Duodenal mucosa (tissue), 2 donors: Measurements from ENCODE around the gene SOX6.

Experiments used
- H3K27ac ChIP-seq: one replicate; pipeline ENCODE4 v1.7.0; 2013; ENCODE audit warnings: low read depth, low read length
- H3K27me3 ChIP-seq, 2 donors: one replicate each; pipeline ENCODE4 v1.7.0; 2013; ENCODE audit warnings: low read length in 2 of 2, control low read depth in 1 of 2; ENCODE audit not compliant: insufficient read depth in 2 of 2, control insufficient read depth in 1 of 2
- H3K36me3 ChIP-seq, 2 donors: one replicate each; pipeline ENCODE4 v1.7.0; 2013; ENCODE audit warnings: low read length in 2 of 2, control low read depth in 1 of 2; ENCODE audit not compliant: insufficient read depth in 2 of 2, control insufficient read depth in 1 of 2
- H3K4me1 ChIP-seq, 2 donors: one replicate each; pipeline ENCODE4 v1.7.0; 2013; ENCODE audit warnings: low read length in 2 of 2, control low read depth in 1 of 2; ENCODE audit not compliant: insufficient read depth in 2 of 2, control insufficient read depth in 1 of 2
- H3K4me3 ChIP-seq, 2 donors: one replicate each; pipeline ENCODE4 v1.7.0; 2013; ENCODE audit warnings: low read length in 2 of 2, low read depth in 1 of 2
- H3K9ac ChIP-seq, 2 donors: one replicate each; pipeline ENCODE4 v1.7.0; 2013; ENCODE audit warnings: low read length in 2 of 2, low read depth in 1 of 2
- H3K9me3 ChIP-seq, 2 donors: one replicate each; pipeline ENCODE4 v1.7.0; 2013; ENCODE audit warnings: low read length in 2 of 2, control low read depth in 1 of 2; ENCODE audit not compliant: control insufficient read depth in 1 of 2

The SOX6 gene

DNA sequence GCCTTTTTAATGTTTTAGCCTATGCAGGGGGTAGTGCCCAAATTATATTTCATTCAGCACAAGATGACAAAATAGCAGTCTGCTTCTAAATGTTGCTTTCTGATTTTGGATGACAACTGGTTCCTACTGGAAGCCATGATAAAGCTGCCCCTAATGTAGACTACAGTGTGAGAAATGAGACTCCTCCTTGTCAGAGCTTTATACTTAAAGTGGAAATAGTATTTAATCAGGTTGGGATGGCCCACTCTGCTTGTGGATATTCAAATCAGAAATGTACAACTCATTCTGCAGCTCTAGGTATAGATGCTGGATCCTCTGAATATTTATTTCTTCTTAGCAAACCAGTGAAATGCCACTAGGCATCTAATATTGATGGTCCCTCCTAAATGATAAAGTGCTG, 171.3 kb downstream of the SOX6 start:
- H3K4me1 ChIP-seq = peaks cover 8 to 9% of the 10 kb centered on the region in 2 donors
- no peaks in the 10 kb centered on the region for H3K9me3 ChIP-seq
- H3K4me3 ChIP-seq = no peak overlapping the region
- H3K27me3 ChIP-seq = no peaks in the 10 kb centered on the region
- H3K9ac ChIP-seq = no peak overlapping the region
- H3K27ac ChIP-seq = no peak overlapping the region
- H3K36me3 ChIP-seq = no peaks in the 10 kb centered on the region

DNA sequence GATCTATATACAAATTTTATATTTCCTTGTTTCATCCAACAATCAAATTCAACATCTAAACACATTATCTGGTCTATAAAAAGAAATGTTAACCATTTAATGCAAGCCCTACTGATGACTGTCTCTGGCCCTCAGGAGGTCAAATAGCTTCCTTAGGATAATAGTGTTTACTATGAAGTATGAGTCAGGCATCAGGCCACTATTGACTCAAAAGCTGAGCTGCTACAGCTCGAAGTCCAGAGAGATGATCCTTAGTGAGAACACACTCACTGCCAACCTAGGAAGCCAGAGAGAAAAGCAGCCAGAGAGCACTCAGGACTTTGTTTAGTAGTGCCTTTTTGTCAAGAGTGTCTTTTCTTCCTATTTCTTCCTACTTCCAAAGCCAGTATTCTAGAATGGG, 171.8 kb downstream of the SOX6 start:
- H3K36me3 ChIP-seq = no peaks in the 10 kb centered on the region
- H3K9me3 ChIP-seq = no peaks in the 10 kb centered on the region
- peaks cover 8 to 9% of the 10 kb centered on the region in 2 donors for H3K4me1 ChIP-seq
- no peak overlapping the region for H3K9ac ChIP-seq
- H3K27ac ChIP-seq = no peak overlapping the region
- H3K4me3 ChIP-seq = no peak overlapping the region
- H3K27me3 ChIP-seq = no peaks in the 10 kb centered on the region

DNA sequence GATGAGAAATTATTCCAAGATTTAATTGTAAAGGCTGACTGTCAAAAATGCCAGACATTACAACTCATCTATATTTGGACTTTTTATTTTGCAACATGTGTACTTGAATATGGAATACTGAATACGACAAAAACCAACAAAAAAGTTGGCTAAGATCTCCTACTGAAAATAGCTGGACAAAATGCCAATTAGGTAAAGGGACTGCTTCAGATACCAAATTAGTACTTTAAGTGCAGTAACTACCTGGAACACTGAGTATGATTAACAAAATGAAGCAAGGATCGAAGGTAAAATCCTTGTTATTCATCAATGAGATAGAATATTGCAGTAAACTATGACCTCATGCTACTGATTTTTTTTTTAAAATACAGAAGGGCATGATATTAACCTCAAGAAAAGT, 173.8 kb downstream of the SOX6 start:
- H3K27me3 ChIP-seq = no peaks in the 10 kb centered on the region
- no peaks in the 10 kb centered on the region for H3K9me3 ChIP-seq
- no peak overlapping the region for H3K9ac ChIP-seq
- H3K36me3 ChIP-seq = no peaks in the 10 kb centered on the region
- H3K4me3 ChIP-seq = no peak overlapping the region
- peaks cover 8 to 9% of the 10 kb centered on the region in 2 donors for H3K4me1 ChIP-seq
- H3K27ac ChIP-seq = no peak overlapping the region

DNA sequence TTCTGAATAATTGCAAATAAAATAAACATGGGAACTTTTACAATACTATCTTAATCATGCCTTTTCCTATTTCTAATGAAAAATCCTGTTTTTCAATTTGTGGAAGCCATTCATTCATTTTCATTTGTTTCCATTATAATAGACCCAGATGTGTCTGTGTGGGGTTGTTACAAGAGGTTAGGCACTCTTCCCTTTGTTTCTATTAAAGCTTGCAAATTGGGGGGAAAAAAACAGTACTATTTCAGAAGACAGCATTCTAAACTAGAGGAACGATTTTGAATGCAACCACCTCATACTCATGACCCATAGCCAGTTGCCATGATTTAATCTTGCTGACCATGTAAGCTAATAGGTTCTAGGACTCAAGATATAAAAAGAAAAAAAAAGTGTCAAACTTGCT, 175.5 kb downstream of the SOX6 start:
- Histone ChIP-seq H3K9ac (no peak overlapping the region), H3K27me3 (no peaks in the 10 kb centered on the region), H3K4me3 (no peak overlapping the region), H3K36me3 (no peaks in the 10 kb centered on the region), H3K4me1 (peaks cover 8 to 9% of the 10 kb centered on the region in 2 donors), H3K9me3 (no peaks in the 10 kb centered on the region), H3K27ac (no peak overlapping the region)

DNA sequence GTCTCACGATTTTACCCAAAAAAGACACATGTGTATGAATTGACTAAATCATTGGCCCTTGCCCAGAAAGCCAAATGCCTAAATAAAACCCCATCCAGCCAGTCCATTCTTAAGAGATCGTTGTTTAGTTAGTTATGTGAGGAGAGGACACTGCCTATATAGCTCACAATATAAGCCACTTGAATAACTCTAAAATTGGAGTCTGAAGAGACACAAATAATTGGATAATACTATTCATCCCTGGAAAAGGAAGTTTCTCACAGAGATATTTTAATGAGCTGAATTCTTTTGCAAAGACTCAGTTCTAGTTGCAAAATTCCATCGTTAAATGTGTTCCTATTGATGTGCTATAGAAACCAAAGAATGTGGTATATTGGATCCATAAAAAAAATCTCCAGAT, 176.7 kb downstream of the SOX6 start:
- Histone ChIP-seq H3K9me3 (no peaks in the 10 kb centered on the region), H3K9ac (no peak overlapping the region), H3K4me3 (no peak overlapping the region), H3K27me3 (no peaks in the 10 kb centered on the region), H3K36me3 (no peaks in the 10 kb centered on the region), H3K27ac (no peak overlapping the region), H3K4me1 (peaks cover 1 to 3% of the 10 kb centered on the region in 2 donors)

DNA sequence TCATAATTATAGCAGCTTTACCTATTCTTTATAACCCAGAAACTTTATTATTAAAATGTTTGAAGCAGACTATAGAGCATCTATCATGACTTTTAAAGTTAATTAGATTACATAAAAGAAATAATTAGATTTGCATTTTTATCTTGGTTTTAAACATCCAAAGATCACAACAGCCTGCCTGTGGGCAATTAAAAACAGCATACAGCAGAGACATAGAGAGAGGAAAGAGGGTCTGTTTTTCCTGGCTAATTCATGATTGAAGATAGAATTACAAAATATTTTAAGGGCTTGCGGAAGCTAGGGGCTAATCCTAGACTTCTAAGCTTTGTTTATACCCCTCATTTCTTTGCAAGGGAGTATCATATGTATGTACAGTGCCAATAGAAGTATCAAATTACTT, 178.1 kb downstream of the SOX6 start:
- no peak overlapping the region for H3K9ac ChIP-seq

DNA sequence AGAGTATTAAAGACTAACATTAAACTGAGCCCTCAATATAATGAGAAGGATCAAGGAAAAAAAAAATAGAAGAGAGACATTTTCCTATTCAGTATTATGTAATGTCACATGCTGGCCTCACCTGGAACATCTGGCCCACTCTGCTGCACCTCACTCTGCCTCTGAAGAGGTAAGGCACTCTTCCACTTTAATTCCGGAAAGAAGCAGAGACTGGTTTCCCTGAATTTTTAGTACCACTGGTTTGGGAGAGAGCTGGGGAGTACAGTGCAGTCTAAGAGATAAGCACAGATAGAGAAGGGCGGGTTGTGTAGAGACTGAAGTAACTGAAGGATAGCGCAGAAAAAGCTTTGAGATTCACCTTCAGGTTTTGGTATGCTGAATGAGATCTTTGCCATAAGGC, 178.7 kb downstream of the SOX6 start:
- Histone ChIP-seq H3K9me3 (no peaks in the 10 kb centered on the region), H3K27me3 (no peaks in the 10 kb centered on the region), H3K27ac (no peak overlapping the region), H3K9ac (no peak overlapping the region), H3K36me3 (no peaks in the 10 kb centered on the region), H3K4me3 (no peak overlapping the region), H3K4me1 (no peaks in the 10 kb centered on the region)

More for the DNA sequence above, 178.1 kb downstream of the SOX6 start:
- Histone ChIP-seq H3K36me3 (no peaks in the 10 kb centered on the region), H3K9me3 (no peaks in the 10 kb centered on the region), H3K4me3 (no peak overlapping the region), H3K27me3 (no peaks in the 10 kb centered on the region), H3K4me1 (no peaks in the 10 kb centered on the region), H3K27ac (no peak overlapping the region)

DNA sequence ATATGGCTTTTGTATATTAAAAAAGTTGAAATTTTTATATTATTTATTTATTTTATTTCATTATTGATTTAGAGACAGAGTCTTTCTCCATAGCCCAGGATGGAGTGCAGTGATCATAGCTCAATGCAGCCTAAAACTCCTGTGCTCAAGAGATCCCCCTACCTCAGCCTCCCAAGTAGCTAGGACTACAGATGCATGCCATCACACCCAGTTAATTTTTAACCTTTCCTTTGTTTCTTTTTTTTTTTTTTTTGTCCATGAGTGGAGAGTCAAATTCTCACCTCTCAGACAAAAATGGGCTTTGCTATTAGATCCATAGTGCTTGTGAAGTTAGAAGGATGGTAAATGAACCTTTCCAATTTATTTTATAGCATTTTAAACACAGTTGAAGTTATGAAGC, 182.5 kb downstream of the SOX6 start:
- Histone ChIP-seq H3K36me3 (no peaks in the 10 kb centered on the region), H3K27ac (no peak overlapping the region), H3K27me3 (no peaks in the 10 kb centered on the region), H3K9me3 (no peaks in the 10 kb centered on the region), H3K9ac (no peak overlapping the region), H3K4me1 (no peaks in the 10 kb centered on the region), H3K4me3 (no peak overlapping the region)

DNA sequence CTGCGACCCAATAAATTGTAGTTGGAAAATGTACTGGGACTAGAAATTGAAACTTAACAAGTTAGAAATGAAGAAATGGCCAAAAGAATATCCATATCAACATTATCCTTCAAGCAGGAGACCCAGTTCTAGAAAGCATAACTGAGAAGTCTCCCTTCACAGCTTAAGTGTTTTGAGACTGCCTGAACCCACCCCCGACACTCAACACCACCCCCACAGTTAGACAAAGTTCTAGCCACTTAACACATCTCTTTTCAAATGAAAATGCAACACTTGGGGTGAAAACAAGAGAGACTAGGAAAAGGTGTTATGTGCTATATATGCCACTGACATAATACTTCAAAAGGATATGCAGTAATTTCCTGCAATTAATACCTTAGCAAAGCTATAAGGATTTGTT, 184.5 kb downstream of the SOX6 start:
- Histone ChIP-seq H3K27me3 (no peaks in the 10 kb centered on the region), H3K9me3 (no peaks in the 10 kb centered on the region), H3K9ac (no peak overlapping the region), H3K4me1 (no peaks in the 10 kb centered on the region), H3K4me3 (no peak overlapping the region), H3K27ac (no peak overlapping the region), H3K36me3 (no peaks in the 10 kb centered on the region)

DNA sequence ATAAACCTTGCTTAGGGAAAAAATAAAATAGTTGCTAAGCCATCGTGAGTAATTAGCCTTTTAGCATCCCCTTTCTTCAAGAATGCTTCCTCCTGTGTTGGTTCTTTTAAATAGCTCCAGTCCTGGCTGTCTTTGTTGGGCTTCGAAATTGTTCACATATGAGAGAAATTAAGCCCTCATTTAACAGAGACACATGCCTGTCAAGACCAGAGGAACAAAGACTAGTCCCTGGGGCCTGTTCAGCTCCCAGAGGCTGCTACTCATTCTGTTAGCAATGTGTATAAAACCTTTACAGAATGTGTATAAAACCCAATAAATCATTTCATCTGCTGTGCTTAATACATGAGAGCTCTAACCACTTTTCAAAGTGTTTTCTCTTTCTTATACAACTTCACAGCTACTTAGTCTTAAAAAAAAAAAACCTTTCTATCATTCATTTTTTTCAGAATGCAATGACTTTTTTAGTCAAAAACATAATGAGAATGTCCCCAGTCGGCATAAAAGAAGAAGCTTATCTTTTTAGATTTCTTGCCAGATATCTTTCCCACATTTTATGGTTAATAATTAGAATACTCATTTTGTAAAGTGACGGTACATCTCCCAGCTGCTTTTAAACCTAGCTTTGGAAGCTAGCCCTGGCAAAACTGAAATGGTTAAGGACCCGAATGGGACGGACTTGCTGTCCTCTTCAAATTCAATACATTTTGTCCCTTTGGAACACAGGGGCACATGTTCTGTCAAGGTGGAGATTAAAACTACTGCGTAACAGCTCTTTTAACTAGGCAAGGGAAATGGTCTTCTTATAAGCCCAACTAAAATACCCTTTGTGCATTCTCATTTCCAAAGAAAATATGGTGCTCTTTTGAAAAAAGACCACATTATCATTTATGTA, 186.1 kb downstream of the SOX6 start:
- H3K4me1 ChIP-seq = no peaks in the 10 kb centered on the region
- H3K9me3 ChIP-seq = no peaks in the 10 kb centered on the region
- H3K27me3 ChIP-seq = no peaks in the 10 kb centered on the region
- H3K4me3 ChIP-seq = no peak overlapping the region
- no peak overlapping the region for H3K27ac ChIP-seq
- no peak overlapping the region for H3K9ac ChIP-seq
- H3K36me3 ChIP-seq = no peaks in the 10 kb centered on the region
